ENCODE results near the gene TERB2.
"Not testable (repeated sequence)": the region's sequence is repeated elsewhere in the genome, so short reads cannot be mapped to it uniquely, and the experiment has no call there.

DNA sequence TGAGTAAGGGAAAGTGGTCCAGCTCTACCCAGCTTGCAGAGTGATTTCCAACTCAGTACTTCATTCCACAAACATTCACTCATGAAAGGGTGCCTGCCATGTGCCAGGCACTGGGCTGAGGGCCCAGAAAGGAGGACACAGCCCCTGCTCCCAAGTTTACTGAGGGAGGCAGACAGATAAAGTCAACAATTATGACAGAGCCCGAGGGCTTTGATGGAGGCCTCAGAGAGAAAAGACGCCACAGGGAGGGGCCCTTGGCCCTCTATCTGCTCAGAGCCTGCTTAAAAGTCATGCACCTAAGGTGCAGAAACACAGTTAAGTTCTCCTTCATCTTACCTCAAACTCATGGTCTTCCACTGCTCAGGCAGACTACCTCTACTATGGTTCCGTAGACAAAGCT lies 68.2 kb downstream of the TERB2 start:
- TF ChIP-seq, protein P1, sequence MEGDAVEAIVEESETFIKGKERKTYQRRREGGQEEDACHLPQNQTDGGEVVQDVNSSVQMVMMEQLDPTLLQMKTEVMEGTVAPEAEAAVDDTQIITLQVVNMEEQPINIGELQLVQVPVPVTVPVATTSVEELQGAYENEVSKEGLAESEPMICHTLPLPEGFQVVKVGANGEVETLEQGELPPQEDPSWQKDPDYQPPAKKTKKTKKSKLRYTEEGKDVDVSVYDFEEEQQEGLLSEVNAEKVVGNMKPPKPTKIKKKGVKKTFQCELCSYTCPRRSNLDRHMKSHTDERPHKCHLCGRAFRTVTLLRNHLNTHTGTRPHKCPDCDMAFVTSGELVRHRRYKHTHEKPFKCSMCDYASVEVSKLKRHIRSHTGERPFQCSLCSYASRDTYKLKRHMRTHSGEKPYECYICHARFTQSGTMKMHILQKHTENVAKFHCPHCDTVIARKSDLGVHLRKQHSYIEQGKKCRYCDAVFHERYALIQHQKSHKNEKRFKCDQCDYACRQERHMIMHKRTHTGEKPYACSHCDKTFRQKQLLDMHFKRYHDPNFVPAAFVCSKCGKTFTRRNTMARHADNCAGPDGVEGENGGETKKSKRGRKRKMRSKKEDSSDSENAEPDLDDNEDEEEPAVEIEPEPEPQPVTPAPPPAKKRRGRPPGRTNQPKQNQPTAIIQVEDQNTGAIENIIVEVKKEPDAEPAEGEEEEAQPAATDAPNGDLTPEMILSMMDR (IDR thresholded peaks at IDR 0.05 in 2 of 3, conservative IDR thresholded peaks at IDR 0.05 in 1 of 3; ENCODE audit: borderline replicate concordance in 1 of 3, insufficient read depth in 1 of 3, low read depth in 2 of 3, low read length in 2 of 3): not testable (repeated sequence)
- not testable (repeated sequence) for TF ChIP-seq POLR2AphosphoS5 (IDR thresholded peaks at IDR 0.05; ENCODE audit: low read depth, low read length); ZNF274 (IDR thresholded peaks at IDR 0.05; ENCODE audit: low read depth, low read length); YY1 (IDR thresholded peaks at IDR 0.05; ENCODE audit: extremely low read depth, insufficient replicate concordance, low read depth, low read length); EGR1 (IDR thresholded peaks at IDR 0.05; ENCODE audit: low read depth)
- TF ChIP-seq, protein P2, sequence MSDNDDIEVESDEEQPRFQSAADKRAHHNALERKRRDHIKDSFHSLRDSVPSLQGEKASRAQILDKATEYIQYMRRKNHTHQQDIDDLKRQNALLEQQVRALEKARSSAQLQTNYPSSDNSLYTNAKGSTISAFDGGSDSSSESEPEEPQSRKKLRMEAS (IDR thresholded peaks at IDR 0.05): not testable (repeated sequence)
